ENCODE data around the gene NFASC. TPM values are rescaled to one million over a fixed set of nuclear protein-coding genes. Genes with fewer than 3 reads are reported as not detected.

NFASC gene
- total RNA-seq, 2 donors from 2014 or later = 27.7 to 45.9 TPM

- Histone ChIP-seq H3K4me1 (ENCODE audit: control insufficient read depth, insufficient read depth, low read length) (peaks cover 4% of the 10 kb centered on the region), H3K27ac (ENCODE audit: low read depth, low read length) (no peak overlapping the region), H3K36me3 (ENCODE audit: control insufficient read depth, insufficient read depth, low read length) (no peaks in the 10 kb centered on the region), H3K9ac (ENCODE audit: extremely low read depth, low read length, poor library complexity, severe bottlenecking) (no peak overlapping the region), H3K4me3 (ENCODE audit: low read length) (no peak overlapping the region), H3K9me3 (ENCODE audit: control insufficient read depth, low read length) (no peaks in the 10 kb centered on the region), H3K27me3 (ENCODE audit: control insufficient read depth, insufficient read depth, low read length, poor library complexity, severe bottlenecking) (no peaks in the 10 kb centered on the region)
- no peak for TF ChIP-seq CTCF (conservative IDR thresholded peaks at IDR 0.05)
- WGBS, 2 experiments (ENCODE audit: insufficient coverage in 1 of 2, insufficient read length in 1 of 2) = 72 to 79% methylated on average over 3 to 4 of the region's 4 CpGs
- H3K27me3 Mint-ChIP-seq (ENCODE audit: insufficient read depth) = no peaks in the 10 kb centered on the region
- no peak overlapping the region for H3K27ac Mint-ChIP-seq
- no peak overlapping the region for H3K4me3 Mint-ChIP-seq
- H3K4me1 Mint-ChIP-seq = peaks cover 32% of the 10 kb centered on the region
- no peaks in the 10 kb centered on the region for H3K36me3 Mint-ChIP-seq (ENCODE audit: low read depth)
- no peaks in the 10 kb centered on the region for H3K9me3 Mint-ChIP-seq
- DNase-seq = no peak
Observed at GRCh38 chr1:204875255-204875654, 4.6 kb downstream of the NFASC start.

- no peaks in the 10 kb centered on the region for H3K9me3 Mint-ChIP-seq
- peaks cover 4% of the 10 kb centered on the region for H3K4me1 ChIP-seq (ENCODE audit: control insufficient read depth, insufficient read depth, low read length)
- H3K27ac Mint-ChIP-seq = no peak overlapping the region
- no peak for TF ChIP-seq CTCF (conservative IDR thresholded peaks at IDR 0.05)
- H3K27me3 Mint-ChIP-seq (ENCODE audit: insufficient read depth) = no peaks in the 10 kb centered on the region
- peaks cover 48% of the 10 kb centered on the region for H3K4me1 Mint-ChIP-seq
- H3K27ac ChIP-seq (ENCODE audit: low read depth, low read length) = no peak overlapping the region
- no peak overlapping the region for H3K4me3 Mint-ChIP-seq
- H3K9me3 ChIP-seq (ENCODE audit: control insufficient read depth, low read length) = no peaks in the 10 kb centered on the region
- no peaks in the 10 kb centered on the region for H3K36me3 Mint-ChIP-seq (ENCODE audit: low read depth)
- no peak overlapping the region for H3K4me3 ChIP-seq (ENCODE audit: low read length)
- no peak for DNase-seq
- H3K27me3 ChIP-seq (ENCODE audit: control insufficient read depth, insufficient read depth, low read length, poor library complexity, severe bottlenecking) = no peaks in the 10 kb centered on the region
- no peaks in the 10 kb centered on the region for H3K36me3 ChIP-seq (ENCODE audit: control insufficient read depth, insufficient read depth, low read length)
- no peak overlapping the region for H3K9ac ChIP-seq (ENCODE audit: extremely low read depth, low read length, poor library complexity, severe bottlenecking)
- 63 to 66% methylated on average over 3 to 5 of the region's 5 CpGs for WGBS, 2 experiments (ENCODE audit: insufficient coverage in 1 of 2, insufficient read length in 1 of 2)
Observed at GRCh38 chr1:204878621-204879234, 8.1 kb downstream of the NFASC start.

- H3K4me1 Mint-ChIP-seq = peaks cover 48% of the 10 kb centered on the region
- no peak overlapping the region for H3K4me3 Mint-ChIP-seq
- H3K9ac ChIP-seq (ENCODE audit: extremely low read depth, low read length, poor library complexity, severe bottlenecking) = no peak overlapping the region
- no peak overlapping the region for H3K27ac ChIP-seq (ENCODE audit: low read depth, low read length)
- H3K27me3 ChIP-seq (ENCODE audit: control insufficient read depth, insufficient read depth, low read length, poor library complexity, severe bottlenecking) = no peaks in the 10 kb centered on the region
- H3K36me3 ChIP-seq (ENCODE audit: control insufficient read depth, insufficient read depth, low read length) = no peaks in the 10 kb centered on the region
- no peak overlapping the region for H3K27ac Mint-ChIP-seq
- no peak for TF ChIP-seq CTCF (conservative IDR thresholded peaks at IDR 0.05)
- no peaks in the 10 kb centered on the region for H3K9me3 Mint-ChIP-seq
- peaks cover 4% of the 10 kb centered on the region for H3K4me1 ChIP-seq (ENCODE audit: control insufficient read depth, insufficient read depth, low read length)
- H3K9me3 ChIP-seq (ENCODE audit: control insufficient read depth, low read length) = no peaks in the 10 kb centered on the region
- H3K36me3 Mint-ChIP-seq (ENCODE audit: low read depth) = no peaks in the 10 kb centered on the region
- no peaks in the 10 kb centered on the region for H3K27me3 Mint-ChIP-seq (ENCODE audit: insufficient read depth)
- H3K4me3 ChIP-seq (ENCODE audit: low read length) = no peak overlapping the region
- no peak for DNase-seq
- WGBS, 2 experiments (ENCODE audit: insufficient coverage in 1 of 2, insufficient read length in 1 of 2) = 92 to 94% methylated on average over 2 to 3 of the region's 3 CpGs
Observed at GRCh38 chr1:204879351-204879750, 8.7 kb downstream of the NFASC start.
